ENCODE results near the gene RPTOR.
A peak's percentile ranks its signal among the peaks of the same experiment; 100 is the strongest.

Gene RPTOR

GRCh38 chr17:80856863-80857755 lies 312.5 kb downstream of the RPTOR start:
- no peak for DNase-seq

- no peak for DNase-seq
These were observed 313.1 kb downstream of the RPTOR start for GRCh38 chr17:80857756-80858171.

GRCh38 chr17:80858301-80859001 lies 313.8 kb downstream of the RPTOR start:
- no peak for DNase-seq

- no peak for DNase-seq
These were observed 314.6 kb downstream of the RPTOR start for GRCh38 chr17:80859002-80859941.

- no peak for DNase-seq
These were observed 315.5 kb downstream of the RPTOR start for GRCh38 chr17:80860101-80860671.

- no peak for DNase-seq
These were observed 316.2 kb downstream of the RPTOR start for GRCh38 chr17:80860703-80861417.

GRCh38 chr17:80861418-80861815 lies 316.8 kb downstream of the RPTOR start:
- no peak for DNase-seq

- DNase-seq: peak in 1 of 2 experiments; percentile 13
These were observed 317.3 kb downstream of the RPTOR start for GRCh38 chr17:80861892-80862291.

GRCh38 chr17:80862481-80862961 lies 317.9 kb downstream of the RPTOR start:
- DNase-seq: no peak

- no peak for DNase-seq
These were observed 318.3 kb downstream of the RPTOR start for GRCh38 chr17:80862978-80863377.

GRCh38 chr17:80863626-80864025 lies 319.0 kb downstream of the RPTOR start:
- DNase-seq: no peak

- no peak for DNase-seq
These were observed 320.1 kb downstream of the RPTOR start for GRCh38 chr17:80864751-80865150.

GRCh38 chr17:80866050-80866793 lies 321.6 kb downstream of the RPTOR start:
- DNase-seq: peak; percentile 88 to 94

- DNase-seq: no peak
These were observed 323.5 kb downstream of the RPTOR start for GRCh38 chr17:80868022-80868609.

GRCh38 chr17:80869481-80870145 lies 325.0 kb downstream of the RPTOR start:
- no peak for DNase-seq

- peak; percentile 77 to 84 for DNase-seq
These were observed 325.8 kb downstream of the RPTOR start for GRCh38 chr17:80870401-80870800.

GRCh38 chr17:80871341-80871740 lies 326.7 kb downstream of the RPTOR start:
- peak; percentile 91 to 93 for DNase-seq

GRCh38 chr17:80872001-80872500 lies 327.4 kb downstream of the RPTOR start:
- no peak for DNase-seq

GRCh38 chr17:80872501-80873306 lies 328.1 kb downstream of the RPTOR start:
- no peak for DNase-seq

Data from Kasumi-1 (cell line).